ENCODE measurements around the gene TCF7L1.

- TF ChIP-seq YY1 (IDR thresholded peaks at IDR 0.05; ENCODE audit: insufficient read depth, insufficient read length) (no peak), ZNF274 (IDR thresholded peaks at IDR 0.05; ENCODE audit: low read depth, low read length) (no peak)
These were observed 174.3 kb downstream of the TCF7L1 start for GRCh38 chr2:85307527-85307897.

All from NT2/D1 (cell line).